ENCODE results near the gene EFHC1.

DNA sequence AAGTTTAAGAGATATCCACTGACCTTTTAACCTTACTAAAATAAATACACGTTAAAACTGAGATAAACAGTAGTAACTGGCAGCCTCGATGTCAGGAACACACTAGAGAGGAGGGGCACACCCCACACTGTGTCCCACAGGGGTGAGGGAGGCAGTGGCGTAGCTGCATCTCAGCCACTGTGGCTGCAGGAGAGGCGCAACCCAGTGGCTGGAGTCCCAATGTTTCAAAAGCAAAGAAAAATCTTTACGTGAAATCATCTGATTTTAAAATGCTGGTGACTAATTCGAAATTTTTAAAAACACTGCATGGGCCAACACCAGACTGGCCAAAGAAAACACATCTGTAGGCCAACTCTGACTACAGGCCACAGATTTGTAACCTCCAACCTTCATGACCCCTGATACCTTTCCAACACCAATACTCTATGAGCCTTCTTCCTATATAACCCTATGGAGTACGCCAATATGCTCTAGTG lies 102.0 kb downstream of the EFHC1 start:
- TF ChIP-seq, protein P1, sequence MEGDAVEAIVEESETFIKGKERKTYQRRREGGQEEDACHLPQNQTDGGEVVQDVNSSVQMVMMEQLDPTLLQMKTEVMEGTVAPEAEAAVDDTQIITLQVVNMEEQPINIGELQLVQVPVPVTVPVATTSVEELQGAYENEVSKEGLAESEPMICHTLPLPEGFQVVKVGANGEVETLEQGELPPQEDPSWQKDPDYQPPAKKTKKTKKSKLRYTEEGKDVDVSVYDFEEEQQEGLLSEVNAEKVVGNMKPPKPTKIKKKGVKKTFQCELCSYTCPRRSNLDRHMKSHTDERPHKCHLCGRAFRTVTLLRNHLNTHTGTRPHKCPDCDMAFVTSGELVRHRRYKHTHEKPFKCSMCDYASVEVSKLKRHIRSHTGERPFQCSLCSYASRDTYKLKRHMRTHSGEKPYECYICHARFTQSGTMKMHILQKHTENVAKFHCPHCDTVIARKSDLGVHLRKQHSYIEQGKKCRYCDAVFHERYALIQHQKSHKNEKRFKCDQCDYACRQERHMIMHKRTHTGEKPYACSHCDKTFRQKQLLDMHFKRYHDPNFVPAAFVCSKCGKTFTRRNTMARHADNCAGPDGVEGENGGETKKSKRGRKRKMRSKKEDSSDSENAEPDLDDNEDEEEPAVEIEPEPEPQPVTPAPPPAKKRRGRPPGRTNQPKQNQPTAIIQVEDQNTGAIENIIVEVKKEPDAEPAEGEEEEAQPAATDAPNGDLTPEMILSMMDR (IDR thresholded peaks at IDR 0.05; ENCODE audit: low read length), result no peak
- TF ChIP-seq EZH2 (optimal IDR thresholded peaks at IDR 0.05; ENCODE audit: low read depth, low read length), result no peak
